ENCODE results near the gene ODC1.
"Not testable (repeated sequence)": the region's sequence is repeated elsewhere in the genome, so short reads cannot be mapped to it uniquely, and the experiment has no call there.

ODC1 gene

GRCh38 chr2:10460366-10460796, 12.3 kb upstream of the ODC1 start:
- no peak for DNase-seq (ENCODE audit: low spot score)

GRCh38 chr2:10457846-10458598, 9.9 kb upstream of the ODC1 start:
- TF ChIP-seq CTCF (IDR thresholded peaks at IDR 0.05; ENCODE audit: extremely low read depth, missing control alignments), result no peak

More at GRCh38 chr2:10460366-10460796, 12.3 kb upstream of the ODC1 start:
- TF ChIP-seq CTCF (IDR thresholded peaks at IDR 0.05; ENCODE audit: extremely low read depth, missing control alignments), result no peak

GRCh38 chr2:10457195-10457594, 9.1 kb upstream of the ODC1 start:
- DNase-seq (ENCODE audit: low spot score), result not testable (repeated sequence)

More at GRCh38 chr2:10457846-10458598, 9.9 kb upstream of the ODC1 start:
- no peak for DNase-seq (ENCODE audit: low spot score)

GRCh38 chr2:10454505-10454904, 6.4 kb upstream of the ODC1 start:
- TF ChIP-seq CTCF (IDR thresholded peaks at IDR 0.05; ENCODE audit: extremely low read depth, missing control alignments), result no peak
- DNase-seq (ENCODE audit: low spot score), result no peak

GRCh38 chr2:10453905-10454298, 5.8 kb upstream of the ODC1 start:
- no peak for DNase-seq (ENCODE audit: low spot score)
- TF ChIP-seq CTCF (IDR thresholded peaks at IDR 0.05; ENCODE audit: extremely low read depth, missing control alignments), result no peak

GRCh38 chr2:10452956-10453904, 5.1 kb upstream of the ODC1 start:
- no peak for TF ChIP-seq CTCF (IDR thresholded peaks at IDR 0.05; ENCODE audit: extremely low read depth, missing control alignments)

GRCh38 chr2:10452312-10452711, 4.2 kb upstream of the ODC1 start:
- TF ChIP-seq CTCF (IDR thresholded peaks at IDR 0.05; ENCODE audit: extremely low read depth, missing control alignments), result no peak
- no peak for DNase-seq (ENCODE audit: low spot score)

More at GRCh38 chr2:10452956-10453904, 5.1 kb upstream of the ODC1 start:
- no peak for DNase-seq (ENCODE audit: low spot score)

Data from GM20000 (cell line).